IPS-NIHi7 (cell line): ENCODE measurements around the gene HHATL.

Experiments used
- DNase-seq: peaks from one replicate; pipeline ENCODE4 v3.0.0; 2012; ENCODE audit warnings: mixed read lengths; ENCODE audit errors: extremely low spot score

The HHATL gene

DNA sequence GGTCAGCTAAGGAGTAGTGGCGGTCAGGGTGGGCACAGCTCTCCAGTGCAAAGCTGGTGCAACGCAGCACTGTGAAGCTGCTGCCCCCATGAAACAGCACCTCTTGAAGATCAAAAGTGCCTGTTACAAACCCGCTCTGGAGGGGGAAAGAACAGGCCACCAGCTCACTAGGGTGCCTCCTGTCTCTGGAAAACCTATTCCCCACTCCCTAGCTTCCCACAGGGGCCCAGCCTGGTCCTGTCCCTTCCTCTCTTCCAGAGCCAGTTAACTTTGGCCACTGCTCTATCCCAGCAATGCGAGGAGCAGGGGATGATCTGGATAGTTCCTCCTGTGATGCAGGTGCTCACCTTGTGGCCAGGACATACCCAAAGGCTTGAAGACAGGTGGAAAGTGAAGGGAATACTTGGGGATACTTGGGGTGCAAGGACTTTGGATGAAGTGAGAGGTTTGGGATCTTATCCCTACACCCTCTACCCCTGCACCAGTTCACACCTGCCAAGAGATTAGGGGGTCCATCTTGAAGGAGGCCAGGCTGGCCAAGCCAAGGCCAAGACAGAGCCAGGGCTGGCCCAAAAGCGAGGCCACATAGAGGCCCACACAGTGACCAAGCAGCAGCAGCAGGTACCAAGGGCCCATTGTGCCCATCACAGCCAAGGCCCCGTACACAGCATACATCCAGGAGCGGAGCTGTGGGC lies 4.2 kb downstream of the HHATL start:
- DNase-seq: no peak

DNA sequence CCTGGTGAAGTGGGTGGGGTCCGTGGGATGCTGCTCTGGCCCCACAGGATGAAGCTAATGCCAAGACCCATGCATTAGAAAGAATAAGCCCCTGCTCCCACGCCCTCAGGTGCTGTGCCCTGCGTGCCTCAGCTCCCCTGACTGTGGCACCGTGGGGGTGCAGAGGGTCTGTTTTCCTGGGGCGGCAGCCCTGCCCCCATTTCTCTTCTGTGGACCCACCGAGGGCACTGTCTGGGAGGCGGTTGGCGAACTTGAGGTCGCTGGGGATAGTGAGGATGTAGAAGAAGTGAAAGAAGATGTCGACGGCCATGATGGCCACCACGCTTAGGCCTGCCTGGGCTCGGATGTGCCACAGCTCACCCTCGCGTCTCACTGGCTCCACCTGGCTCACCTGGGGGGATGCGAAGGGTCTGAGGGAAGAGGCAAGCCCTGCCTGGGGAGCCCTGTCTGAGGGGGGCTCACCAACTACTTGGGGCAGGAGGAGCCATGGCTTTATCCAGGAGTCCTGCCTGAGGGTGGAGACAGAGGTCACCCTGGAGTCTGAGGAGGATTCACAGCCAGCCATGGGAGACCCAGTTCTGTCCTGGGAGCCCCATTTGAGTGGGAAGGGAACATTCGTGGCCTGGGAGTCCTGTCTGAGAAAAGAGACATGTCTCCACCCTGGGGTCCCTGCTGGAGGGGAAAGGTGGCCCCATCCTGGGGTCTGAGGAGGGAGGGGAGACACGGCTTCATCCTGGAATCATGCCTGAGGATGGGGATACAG lies 5.1 kb downstream of the HHATL start:
- DNase-seq: no peak

GRCh38 chr3:42696356-42697288 lies 6.0 kb downstream of the HHATL start:
- DNase-seq: no peak

DNA sequence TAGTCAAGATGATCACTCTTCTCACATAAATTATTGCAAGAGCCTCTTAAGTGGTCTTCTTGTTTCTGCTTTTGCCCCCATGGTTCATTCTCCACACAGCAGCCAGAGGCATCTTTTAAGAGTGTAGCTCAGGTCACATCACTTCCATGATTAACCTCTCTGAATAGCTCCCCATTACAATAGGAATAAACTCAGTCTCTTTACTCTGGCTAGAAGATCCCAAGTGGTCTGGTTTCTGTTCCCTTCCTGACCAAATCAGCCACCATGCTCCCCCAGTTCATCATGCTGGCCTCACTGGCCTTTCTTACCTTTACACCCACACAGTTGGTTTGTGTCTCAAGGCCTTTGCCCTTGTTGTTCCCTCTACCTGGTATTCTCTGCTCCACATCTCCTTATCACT lies 8.2 kb downstream of the HHATL start:
- no peak for DNase-seq

DNA sequence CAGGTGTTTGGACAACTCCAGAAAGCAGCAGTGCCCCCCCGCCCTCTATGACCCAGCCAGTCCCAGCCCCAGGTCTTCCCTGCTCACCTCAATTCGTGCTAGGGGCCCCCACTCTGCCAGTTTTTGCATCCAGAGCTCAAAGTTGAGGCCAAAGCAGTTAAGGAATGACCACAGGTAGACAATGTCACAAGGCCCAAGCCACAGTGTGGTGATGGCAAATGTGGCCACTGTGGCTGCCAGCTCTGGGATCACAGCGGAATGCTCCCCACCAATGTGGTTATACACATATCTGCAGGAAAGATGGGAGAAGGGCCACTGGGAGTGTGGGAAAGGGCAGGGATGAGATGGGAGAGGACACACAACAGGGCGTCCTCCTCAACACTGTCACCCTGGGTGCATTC lies 9.1 kb downstream of the HHATL start:
- no peak for DNase-seq

GRCh38 chr3:42692667-42693529 lies 9.7 kb downstream of the HHATL start:
- no peak for DNase-seq

GRCh38 chr3:42691816-42692666 lies 10.6 kb downstream of the HHATL start:
- no peak for DNase-seq

- DNase-seq: no peak
Measured at GRCh38 chr3:42690766-42691680, 11.6 kb downstream of the HHATL start.

- no peak for DNase-seq
Measured at GRCh38 chr3:42690191-42690590, 12.4 kb downstream of the HHATL start.

GRCh38 chr3:42689421-42690014 lies 13.1 kb downstream of the HHATL start:
- no peak for DNase-seq

GRCh38 chr3:42688487-42689420 lies 13.8 kb downstream of the HHATL start:
- DNase-seq: no peak

GRCh38 chr3:42688016-42688415 lies 14.6 kb downstream of the HHATL start:
- DNase-seq: no peak

GRCh38 chr3:42686832-42687650 lies 15.6 kb downstream of the HHATL start:
- DNase-seq: no peak

GRCh38 chr3:42685891-42686820 lies 16.4 kb downstream of the HHATL start:
- no peak for DNase-seq

- no peak for DNase-seq
Measured at GRCh38 chr3:42685363-42685881, 17.2 kb downstream of the HHATL start, which contains the start of gene KLHL40. Gene KLHL40 (plus strand): TSS chr3:42685537. CDS start chr3:42685619, 82 bp downstream.
